Measurements from ENCODE around the gene TMEM94.
A peak's percentile ranks its signal among the peaks of the same experiment; 100 is the strongest.
"Not testable (repeated sequence)": the region's sequence is repeated elsewhere in the genome, so short reads cannot be mapped to it uniquely, and the experiment has no call there.

The TMEM94 gene

DNA sequence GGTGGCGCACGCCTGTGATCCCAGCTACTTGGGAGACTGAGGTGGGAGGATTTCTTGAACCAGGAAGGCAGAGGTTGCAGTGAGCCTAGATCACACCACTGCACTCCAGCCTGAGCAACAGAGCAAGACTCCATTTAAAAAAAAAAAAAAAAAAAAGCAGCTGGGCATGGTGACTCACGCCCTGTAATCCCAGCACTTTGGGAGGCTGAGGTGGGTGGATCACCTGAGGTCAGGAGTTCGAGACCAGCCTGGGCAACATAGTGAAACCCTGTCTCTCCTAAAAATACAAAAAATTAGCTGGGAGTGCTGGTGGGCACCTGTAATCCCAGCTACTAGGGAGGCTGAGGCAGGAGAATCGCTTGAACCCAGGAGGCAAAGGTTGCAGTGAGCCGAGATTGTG is 10.5 kb upstream of the TMEM94 start:
- DNase-seq, result not testable (repeated sequence)

DNA sequence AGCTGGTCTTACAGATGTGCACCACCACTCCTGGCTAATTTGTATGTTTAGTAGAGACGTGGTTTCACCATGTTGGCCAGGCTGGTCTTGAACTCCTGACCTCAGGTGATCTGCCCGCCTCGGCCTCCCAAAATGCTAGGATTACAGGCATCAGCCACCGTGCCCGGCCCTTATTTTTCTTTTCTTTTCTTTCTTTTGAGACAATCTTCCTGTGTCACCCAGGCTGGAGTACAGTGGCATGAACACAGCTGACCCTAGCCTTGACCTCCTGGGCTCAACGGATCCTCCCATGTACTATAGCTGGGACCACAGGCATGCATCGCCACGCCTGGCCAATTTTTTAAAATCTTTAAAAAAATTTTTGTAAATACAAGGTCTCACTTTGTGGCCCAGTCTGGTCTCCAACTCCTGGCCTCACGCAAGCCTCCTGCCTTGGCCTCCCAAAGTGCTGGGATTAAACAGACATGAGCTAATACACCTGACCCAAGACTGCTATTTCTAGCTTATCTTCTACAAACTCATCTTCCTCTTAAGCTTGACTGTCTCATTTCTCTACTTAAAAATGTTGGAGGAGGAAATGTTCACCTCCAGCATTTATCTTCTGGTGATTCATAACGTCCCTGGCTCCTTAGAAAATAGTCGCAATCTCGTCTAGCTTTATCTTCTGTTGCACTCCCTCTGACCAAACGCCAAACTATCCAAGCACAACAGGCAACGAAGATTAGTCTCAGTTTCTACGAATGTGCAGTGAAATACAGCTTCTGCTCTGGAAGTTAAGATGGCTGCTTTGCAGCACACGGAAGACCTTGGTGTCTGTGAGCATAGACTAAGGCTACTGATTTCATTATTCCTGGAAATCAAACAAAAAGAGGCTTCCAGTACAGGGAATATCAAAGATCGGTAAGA is 8.2 kb upstream of the TMEM94 start:
- no peak for DNase-seq

DNA sequence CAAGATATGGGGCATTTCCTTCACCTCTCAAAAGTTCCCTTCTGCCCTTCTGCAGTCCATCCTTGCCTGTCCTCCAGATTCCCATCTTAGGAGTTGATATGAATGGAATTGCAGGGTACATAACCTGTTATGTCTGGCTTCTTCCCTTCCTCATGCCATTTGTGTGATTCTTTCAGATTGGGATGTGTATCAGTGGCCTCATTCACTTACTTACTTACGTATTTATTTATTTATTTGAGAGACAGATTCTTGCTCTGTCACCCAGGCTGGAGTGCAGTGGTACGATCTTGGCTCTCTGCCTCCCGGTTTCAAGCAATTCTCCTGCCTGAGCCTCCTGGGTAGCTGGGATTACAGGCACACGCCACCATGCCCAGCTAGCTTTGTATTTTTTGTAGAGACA is 6.2 kb upstream of the TMEM94 start:
- peak; percentile 19 for DNase-seq

DNA sequence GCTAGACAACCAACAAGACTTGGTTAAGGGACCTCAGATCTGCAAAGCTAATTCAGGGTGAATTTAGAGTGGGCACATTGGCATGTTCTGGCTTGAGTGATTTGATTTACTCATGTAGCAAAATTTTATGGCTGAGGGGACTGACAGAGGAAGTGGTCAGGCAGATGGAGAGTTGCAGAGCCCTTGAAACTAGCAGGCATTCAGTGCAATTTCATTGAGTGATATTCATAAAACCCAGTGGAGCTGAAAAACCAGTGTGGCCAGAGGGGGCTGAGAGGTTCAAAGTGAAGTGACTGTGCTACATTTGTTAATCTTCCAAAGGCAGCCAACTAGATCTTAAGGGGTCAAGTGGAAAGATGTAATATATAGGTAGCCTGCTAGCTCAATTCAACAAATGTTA is 2.2 kb upstream of the TMEM94 start:
- peak; percentile 30 for DNase-seq

DNA sequence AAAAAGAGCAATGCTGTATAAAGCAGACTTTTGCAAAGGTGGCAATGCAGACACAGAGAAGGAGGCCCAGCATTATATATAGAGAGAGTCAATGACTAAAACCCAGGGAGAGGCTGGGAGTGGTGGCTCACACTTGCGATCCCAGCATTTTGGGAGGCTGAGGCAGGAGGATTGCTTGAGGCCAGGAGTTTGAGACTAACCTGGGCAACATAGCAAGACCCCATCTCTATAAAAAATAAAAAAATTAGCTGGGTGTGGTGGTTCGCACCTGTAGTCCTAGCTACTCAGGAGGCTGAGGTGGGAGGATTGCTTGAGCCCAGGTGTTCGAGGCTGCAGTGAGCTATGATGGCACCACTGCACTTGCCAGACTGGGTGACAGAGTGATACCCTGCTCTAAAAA is 1.8 kb upstream of the TMEM94 start:
- DNase-seq, result not testable (repeated sequence)

DNA sequence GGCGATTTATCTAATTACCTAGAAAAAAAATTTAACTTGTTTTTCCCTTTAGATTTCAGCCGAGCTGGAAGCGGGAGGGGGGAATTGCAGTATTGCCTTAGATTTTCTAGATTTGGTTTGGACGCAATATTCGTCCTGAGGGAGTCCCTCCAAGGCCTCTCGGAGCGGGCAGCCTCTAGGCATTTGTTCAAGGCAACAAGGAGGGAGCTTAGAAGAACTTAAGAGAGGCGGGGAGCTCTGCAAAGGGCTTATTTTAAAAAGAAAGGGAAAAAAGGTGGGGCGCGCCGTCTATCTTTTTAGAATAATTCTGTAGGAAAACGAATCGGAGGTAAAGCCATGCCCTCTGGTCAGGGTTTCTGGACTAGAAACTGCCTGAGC is 407 bp upstream of the TMEM94 start:
- DNase-seq, result no peak

DNA sequence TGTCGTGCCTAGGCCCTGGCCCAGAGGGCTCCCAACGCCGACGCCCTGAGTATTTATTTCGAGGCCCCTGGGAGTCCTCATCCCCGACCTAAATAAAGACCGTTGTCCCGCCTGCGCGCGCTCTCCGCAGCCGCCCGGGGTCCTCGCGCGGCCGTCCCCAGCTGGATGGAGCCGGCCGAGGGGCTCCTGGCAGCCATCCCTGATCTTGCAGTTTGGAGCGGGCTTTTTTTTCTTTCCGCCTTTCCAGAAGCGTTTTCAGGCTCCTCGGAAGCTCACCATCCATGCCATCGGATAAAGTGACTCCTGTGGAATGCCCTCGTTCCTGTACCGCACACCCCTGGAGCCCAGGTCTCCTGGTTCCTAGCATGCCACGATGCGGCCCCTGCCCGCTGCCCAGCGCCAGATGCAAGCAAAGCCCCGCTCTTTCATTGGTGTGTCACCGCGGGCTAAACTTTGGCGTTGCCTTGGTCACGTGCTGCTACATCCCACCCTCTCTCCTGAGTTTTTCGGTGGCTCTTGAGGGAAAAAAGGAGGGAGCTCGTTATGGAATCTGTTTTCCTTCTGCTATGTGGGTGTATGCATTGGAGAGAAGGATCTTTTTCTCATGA is 716 bp downstream of the TMEM94 start:
- peak; percentile 65 for DNase-seq

DNA sequence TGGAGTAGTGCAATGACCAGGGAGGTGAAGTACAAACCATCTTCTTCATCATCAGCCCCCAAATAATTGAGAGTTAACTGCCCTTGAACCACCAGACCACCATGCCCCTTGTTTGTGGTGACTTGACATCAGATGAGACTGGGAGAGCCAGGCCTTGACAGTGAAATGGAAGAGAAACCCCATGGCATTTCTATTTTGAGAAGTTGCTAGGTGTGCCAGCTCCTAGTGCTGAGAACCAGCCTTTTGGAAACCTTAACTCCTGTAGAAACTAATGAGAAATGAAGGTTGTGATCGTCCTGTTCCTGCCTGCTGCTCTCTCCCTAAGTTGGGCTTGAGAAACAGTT is 2.8 kb downstream of the TMEM94 start:
- DNase-seq, result no peak

DNA sequence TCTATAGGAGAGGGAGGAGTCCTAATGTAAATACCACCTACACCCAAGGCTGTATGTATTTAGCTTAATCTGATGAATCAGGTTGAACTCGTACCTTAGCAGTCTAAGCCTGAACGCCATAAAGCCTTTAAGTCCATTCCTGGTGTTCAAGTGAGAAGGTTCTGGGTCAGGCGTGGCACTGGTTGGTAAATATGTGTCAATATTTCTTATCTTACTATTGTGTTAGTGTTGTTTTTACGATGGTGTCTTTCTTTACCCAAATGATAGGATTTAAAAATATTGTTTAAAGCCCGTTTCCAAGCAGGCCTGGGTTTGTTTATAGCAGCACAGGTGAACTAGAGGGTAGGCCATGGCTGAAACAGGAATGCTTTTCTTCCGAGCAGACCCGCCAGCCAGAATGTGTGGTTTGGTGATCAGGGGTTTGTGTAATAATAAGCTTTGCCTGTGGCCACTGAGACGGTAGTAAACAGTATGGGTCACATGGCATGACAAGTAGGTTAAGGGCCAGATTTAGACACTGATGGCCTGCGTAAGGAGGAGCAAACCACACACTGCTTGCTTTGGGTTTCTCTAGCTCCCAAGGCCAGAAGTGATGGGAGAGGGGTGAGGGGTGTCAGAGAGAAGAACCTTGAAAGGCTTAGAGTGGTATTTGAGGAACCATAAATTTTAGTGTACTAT is 3.3 kb downstream of the TMEM94 start:
- no peak for DNase-seq

DNA sequence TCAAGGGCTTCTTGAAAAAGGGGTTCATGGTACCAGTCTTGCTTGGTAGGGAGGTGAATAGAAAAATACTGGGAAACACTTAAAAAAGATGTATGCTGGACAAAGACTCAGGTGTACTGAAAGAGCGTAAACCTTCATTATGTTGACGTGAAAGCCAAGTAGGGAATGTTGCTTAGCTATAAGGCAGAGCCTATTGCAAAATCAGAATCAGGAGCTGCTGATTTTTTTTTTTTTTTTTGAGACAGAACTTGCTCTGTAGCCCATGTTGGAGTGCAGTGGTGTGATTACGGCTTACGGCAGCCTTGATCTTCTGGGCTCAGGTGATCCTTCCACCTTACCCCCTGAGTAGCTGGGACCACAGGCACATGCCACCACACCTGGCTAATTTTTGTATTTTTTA is 3.9 kb downstream of the TMEM94 start:
- no peak for DNase-seq

DNA sequence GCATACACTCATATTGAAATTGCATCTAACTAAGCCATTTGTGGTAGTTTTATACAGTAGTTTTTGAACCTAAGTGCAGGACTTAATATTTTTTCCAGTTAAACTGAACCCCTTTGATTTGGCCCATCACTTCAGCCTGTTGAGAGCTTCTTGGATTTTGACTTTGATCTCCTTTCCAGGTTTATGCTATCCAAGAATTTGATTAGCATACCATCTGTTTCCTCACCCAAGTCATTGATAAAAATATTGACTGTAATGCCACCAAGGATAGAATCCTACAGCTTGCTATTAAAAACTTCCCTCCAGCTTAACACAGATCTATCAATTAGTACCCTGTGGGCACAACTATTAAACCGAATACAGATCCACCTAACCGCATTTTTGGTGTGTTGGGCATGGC is 7.2 kb downstream of the TMEM94 start:
- no peak for DNase-seq

DNA sequence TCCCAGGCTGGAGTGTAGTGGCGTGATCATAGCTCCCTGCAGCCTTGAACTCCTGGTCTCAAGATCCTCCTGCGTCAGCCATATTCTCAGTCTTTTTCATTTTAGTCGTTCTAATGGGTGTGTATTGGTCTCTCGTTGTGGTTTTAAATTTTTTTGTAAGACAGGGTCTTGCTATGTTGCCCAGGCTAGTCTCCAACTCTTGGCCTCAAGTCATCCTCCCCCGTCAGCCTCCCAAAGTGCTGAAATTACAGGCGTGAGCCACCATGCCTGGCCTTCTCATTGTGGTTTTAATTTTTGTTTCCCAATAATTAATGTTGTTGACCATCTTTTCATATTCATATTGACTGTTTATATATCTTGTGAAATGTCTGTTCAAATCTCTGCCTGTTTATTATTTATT is 8.6 kb downstream of the TMEM94 start:
- DNase-seq, result no peak

DNA sequence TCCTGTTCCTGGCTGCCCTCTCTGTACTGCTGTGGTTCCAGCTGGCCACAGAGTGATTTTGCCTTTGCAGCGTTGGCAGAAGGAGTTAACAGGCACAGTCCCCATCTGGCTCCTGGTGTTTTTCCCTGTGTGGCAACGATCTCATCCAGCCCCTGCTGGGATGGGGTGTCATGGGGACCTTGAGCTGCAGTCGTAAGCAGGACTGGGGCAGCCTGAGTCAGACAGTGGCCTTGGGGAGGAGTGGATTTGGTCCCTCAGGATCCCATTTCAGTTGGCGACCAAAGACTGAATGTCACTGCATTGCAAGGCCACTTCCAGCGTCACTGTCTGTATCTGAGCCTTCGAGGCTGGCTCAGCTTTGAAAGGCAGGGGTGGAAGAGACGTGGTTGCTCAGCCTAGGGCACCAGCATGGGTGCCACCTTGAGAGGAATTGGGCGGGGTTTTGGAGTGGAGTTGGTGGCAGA is 11.9 kb downstream of the TMEM94 start:
- no peak for DNase-seq

DNA sequence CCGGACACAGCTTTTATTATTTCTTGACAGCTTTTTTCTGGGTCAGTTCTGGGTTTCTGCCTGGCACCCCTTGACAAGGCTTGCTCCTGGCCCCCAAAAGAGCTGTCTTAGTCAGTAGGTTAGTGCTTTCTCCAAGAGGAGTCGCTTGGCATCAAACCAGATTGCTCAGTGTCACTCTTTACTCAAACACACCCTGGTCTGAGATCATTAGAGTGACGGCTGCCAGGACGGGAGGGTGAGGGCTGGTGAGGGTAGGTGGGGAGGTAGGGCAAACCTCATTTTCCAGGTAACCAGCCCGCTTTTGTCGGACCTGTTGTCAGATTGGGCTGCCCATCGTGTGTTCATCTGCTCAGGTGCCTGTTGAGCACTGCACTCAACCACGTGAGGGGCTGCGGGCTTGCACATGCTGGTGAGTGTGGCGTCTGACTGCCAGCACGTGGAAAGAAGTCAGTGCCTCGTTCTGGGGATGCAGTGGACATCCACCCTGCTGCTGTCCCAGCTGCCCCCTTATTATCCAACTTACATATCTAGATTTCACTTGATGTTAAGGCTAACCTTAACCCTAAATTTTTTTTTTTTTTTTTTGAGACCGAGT is 12.4 kb downstream of the TMEM94 start:
- DNase-seq, result no peak

DNA sequence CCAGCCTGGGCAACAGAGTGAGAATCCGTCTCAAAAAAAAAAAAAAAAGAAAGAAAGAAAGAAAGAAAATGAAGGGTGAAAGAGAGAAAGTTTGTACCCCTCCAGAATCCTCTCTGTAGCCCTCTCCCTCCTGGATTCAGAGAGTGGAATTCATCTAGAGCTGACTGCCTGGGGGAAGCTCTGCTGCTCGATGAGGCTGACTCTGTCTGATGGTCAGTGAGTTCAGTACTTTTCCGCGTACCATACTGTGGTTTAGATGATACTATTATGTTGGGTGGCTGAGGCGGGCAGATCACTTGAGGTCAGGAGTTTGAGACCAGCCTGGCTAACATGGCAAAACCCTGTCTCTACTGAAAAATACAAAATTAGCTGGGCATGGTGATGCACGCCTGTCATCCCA is 14.8 kb downstream of the TMEM94 start:
- no peak for DNase-seq

DNA sequence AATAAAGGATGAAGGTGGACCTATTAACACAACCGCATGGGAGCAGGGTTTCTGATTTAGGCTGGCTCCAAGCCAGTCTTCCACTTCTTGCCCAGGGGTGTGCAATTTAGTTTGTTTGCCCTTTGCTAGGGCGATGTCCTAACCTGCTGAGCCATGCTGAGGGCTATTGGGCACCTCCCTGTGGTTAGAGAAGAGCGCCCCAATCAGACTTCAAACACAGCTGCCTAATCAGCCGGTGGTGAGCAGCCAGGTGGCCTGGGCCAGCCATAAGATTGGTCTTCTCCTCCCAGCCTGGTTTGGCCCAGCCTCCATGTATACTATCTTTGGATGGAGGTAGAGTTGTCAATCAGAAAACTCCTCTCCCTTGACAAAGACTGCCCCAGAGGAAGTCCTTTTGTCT is 15.7 kb downstream of the TMEM94 start:
- no peak for DNase-seq

DNA sequence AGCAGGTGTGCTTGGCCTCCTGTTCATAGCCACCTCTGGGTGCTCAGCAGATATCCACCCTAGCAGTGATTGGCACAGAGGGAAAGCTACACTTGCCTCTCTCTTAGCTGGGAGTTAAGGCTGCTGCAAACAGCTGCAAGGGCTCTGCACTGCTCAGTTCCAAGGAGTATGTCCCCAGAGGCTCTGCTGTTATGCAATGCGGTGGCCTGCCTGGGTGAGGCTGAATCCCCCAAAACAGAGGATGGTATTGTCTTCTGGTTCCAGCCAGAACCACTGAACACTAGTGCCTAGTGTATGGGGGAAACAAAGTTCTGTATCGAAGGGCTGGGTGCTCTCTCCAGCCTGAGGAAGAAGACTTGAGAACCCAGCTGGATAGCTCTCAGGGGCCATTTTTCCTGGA is 16.8 kb downstream of the TMEM94 start:
- no peak for DNase-seq

DNA sequence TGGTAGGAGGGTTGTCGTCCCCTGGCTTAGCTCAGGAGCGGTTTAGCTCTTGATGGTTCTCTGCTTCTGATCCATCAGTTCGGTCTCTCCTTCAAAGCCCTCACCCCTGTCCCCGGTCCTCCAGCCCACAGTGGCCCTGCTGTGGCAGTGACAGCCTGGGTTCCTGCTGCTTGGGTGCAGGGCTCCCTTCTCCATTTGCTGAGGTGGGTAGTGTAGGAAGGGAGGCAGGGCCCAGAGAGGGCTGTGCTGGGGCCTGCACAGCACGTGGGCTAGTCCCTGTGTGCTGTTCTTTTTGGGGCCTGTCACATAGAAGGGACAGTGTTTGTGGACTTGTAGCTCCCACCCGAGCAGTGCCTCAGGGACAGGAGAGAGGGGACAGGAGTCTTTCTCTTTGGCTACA is 18.3 kb downstream of the TMEM94 start:
- no peak for DNase-seq

DNA sequence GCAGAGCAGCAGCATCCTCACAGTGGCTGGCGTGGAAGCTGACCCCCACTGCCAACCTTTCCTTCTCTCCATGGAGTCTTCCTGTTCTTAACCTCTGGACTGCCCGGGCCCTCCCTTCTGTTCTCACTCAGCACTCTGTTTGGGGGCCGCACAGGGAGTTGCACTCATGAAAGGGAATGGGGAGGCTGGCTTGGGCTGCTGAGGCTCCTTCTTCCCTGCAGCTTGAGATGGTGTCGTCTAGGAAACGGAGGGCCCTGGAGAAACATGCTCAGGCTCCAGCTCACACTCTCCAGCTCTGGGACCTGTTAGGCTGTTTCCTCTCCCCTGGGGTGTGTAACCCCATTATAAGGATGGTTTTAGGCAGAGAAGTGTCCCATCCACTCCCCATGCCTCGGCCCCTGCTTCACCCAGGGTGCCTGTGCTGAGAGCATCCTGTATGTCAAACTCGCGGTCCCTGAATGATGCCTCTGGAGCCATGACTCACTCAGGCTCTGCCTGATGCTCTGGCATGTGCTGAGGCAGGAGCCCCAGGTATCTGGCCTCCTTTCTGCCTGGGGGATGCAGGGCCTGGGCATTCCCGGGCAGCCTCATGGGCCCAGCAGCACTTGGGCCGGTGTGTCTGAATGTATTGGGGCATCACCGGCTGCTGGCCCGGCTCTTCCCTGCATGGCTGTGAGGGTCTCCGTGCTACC is 18.9 kb downstream of the TMEM94 start:
- DNase-seq, result no peak

DNA sequence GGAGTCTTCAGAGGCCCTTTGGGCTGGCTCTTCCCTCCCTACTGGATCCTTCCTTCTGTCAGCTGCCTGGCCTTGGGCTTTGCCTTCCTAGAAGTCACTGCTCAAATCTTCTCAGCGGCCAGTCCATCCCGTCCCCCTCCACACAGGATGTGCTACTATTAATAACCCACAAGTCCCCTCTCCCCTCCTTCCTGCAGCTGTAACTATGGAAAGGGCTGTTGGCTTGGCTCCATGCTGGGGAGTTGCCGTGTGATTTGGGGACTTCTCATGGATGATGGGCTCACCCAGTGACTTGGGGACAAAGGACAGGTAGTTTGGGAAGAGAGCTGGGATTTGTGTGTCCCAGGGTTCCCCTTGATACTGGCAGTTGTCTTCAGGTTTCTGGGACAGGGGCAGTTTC is 19.4 kb downstream of the TMEM94 start:
- no peak for DNase-seq

DNA sequence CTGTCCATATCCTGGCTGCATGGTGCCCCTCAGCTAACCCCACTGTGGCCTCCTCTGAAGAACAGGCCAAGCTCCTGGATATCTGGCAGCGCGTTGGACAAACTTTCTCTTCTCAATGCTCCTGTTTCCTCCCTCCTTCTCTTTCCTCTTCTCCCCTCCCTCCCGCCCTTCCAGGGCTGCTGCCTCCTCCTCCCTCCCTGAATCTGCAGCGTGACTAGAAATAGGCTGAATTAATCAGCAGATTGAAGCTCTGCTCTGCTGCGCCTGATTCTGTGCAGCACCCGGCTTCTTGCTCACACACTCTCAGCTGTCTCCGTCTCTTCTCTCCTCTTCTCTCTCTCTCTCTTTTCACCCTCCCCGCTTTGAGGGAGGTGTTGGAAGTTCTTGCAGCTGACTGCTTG is 19.8 kb downstream of the TMEM94 start:
- DNase-seq, result no peak

DNA sequence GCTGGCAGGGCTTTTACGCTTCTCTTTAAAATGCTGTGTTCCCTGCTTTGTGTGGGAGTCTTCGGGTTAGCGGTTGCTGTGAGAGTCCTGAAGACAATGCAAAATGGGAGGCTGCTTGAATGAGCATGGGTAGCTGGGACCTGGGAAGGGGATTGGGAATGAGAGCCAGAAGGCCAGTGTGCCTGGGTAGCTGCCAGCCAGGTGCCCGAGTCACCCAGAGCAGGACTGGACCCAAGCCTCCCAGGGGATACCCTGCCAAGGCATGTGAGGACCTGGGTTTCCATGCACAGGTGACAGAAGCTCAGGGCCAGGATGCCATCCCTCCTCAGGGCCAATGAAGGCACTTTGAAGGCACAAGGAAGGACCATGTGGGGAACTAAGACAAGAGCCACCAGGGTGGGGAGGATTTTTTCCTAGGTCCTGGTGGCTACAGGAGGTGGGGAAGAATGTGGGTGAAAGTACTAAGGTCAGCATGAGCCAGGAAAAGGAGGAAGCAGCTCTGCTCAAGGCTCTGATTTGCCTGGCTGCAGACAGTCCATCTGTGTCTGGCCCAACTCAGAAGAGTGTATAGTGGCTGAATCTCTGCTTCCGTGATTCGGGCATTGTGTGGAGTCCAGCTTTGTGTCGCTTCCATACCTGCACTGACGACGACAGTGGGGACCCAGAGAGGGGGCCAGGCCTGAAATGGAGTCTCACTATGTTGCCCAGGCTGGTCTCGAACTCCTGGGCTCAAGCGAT is 20.5 kb downstream of the TMEM94 start:
- no peak for DNase-seq
